Transverse colon (tissue), 3 donors: ENCODE results near the gene ZFAND2B.

Experiments
- CTCF ChIP-seq, 5 experiments: fragments of 200-600 bp in 3 of 5; fragments of 450-650 bp in 2 of 5; sonication (generic) in 3 of 5; IDR thresholded peaks; 1 replicate in 2 of 5; 2 replicates in 3 of 5; pipeline ENCODE4 v1.5.1; 2016 to 2017; ENCODE audit warnings: antibody characterized with exemption in 5 of 5, inconsistent platforms in 3 of 5, mild to moderate bottlenecking in 2 of 5, moderate library complexity in 1 of 5
- EP300 ChIP-seq: sonication (generic); formaldehyde crosslinking; IDR thresholded peaks from one replicate; pipeline ENCODE4 v1.6.1; 2017; ENCODE audit warnings: antibody characterized with exemption, low read depth

DNA sequence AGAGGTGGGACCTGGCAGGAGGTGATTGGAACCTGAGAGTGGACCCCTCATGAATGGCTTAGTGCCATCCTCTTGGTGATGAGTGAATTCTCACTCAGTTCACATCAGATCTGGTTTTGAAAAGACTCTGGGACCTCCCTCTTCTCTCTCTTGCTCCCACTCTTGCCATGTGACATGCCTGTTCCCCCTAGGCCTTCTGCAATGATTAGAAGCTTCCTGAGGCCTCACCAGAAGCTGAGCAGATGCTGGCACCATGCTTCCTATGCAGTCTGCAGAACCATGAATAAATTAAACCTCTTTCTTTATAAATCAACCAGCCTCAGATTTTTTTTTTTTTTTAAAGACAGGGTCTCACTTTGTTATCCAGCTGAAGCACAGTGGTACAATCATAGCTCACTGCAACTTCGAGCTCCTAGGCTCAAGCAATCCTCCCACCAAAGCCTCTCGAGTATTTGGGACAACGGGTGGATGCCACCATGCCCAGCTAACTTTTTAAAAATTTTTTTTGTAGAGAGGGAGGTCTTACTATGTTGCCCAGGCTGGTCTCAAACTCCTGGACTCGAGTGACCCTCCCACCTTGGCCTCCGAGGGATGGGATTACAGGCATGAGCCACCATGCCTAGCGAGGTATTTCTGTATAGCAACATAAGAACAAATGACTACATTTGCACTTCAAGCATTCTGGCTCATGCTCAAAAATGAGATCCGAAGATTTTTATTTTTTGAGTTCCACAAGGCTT lies 2.0 kb upstream of the ZFAND2B start:
- TF ChIP-seq EP300 (no peak), CTCF (IDR thresholded peaks at IDR 0.05) (no peak)
